Heart left ventricle (tissue), 16 donors: ENCODE data around the gene WDR7. TPM values are rescaled to one million over a fixed set of nuclear protein-coding genes. Genes with fewer than 3 reads are reported as not detected.

ENCODE experiments used
- ATAC-seq, 4 donors: fragments of 200-7000 bp; cut with Tn5 transposase; one replicate each; pipeline ENCODE4 v1.9.1; 2020 to 2022; ENCODE audit warnings: moderate library complexity in 4 of 4, mild to moderate bottlenecking in 3 of 4, moderate number of reproducible peaks in 1 of 4
- DNase-seq, 5 donors: peaks; one replicate each; pipeline ENCODE4 v3.0.0-alpha.2; 2020
- H3K27ac ChIP-seq, 12 donors: fragments of 200-600 bp; sonication (generic) in 4 of 12; one replicate each; pipeline versions ENCODE4 v1.5.0 to v1.8.0; 2016 to 2022; ENCODE audit warnings: mild to moderate bottlenecking in 2 of 12
- H3K27me3 ChIP-seq, 9 donors: fragments of 200-600 bp; sonication (generic) in 2 of 9; one replicate each; pipeline versions ENCODE4 v1.5.1 to v1.8.0; 2016 to 2022; ENCODE audit warnings: mild to moderate bottlenecking in 3 of 9
- H3K36me3 ChIP-seq, 9 donors: fragments of 200-600 bp; sonication (generic) in 2 of 9; one replicate each; pipeline versions ENCODE4 v1.5.0 to v1.8.0; 2018 to 2022; ENCODE audit warnings: mild to moderate bottlenecking in 2 of 9
- H3K4me1 ChIP-seq, 12 donors: fragments of 200-600 bp; sonication (generic) in 4 of 12; one replicate each; pipeline versions ENCODE4 v1.5.0 to v1.8.0; 2016 to 2022; ENCODE audit warnings: mild to moderate bottlenecking in 3 of 12
- H3K4me3 ChIP-seq, 12 donors: fragments of 200-600 bp; sonication (generic) in 4 of 12; one replicate each; pipeline versions ENCODE4 v1.5.0 to v1.8.0; 2017 to 2022; ENCODE audit warnings: mild to moderate bottlenecking in 9 of 12, moderate library complexity in 4 of 12
- H3K9me3 ChIP-seq, 12 donors: fragments of 200-600 bp; sonication (generic) in 4 of 12; one replicate each; pipeline versions ENCODE4 v1.5.0 to v1.8.0; 2016 to 2022; ENCODE audit warnings: mild to moderate bottlenecking in 1 of 12
- POLR2A ChIP-seq, 2 donors: fragments of 450-650 bp; IDR thresholded peaks; one replicate each; pipeline ENCODE4 v1.6.1; 2017; ENCODE audit warnings: antibody characterized with exemption in 2 of 2, mild to moderate bottlenecking in 2 of 2, moderate library complexity in 2 of 2
- WGBS, 4 donors: extraction: QIAGEN DNeasy Blood & Tissue Kit in 2 of 4; methylation state at CpG; one replicate each; pipeline versions ENCODE4 v1.1.5 to v1.1.7; 2013 to 2018; 5-methylcytosine and 5-hydroxymethylcytosine counted together
- intact Hi-C, 10 donors: fragments of 100-400 bp; cut with DNase I; formaldehyde crosslinking; loops; one replicate each; pipeline versions ENCODE4 v1.11.1 to v1.14.2; 2022
- polyA plus RNA-seq, 2 donors: library from polyadenylated mRNA; stranded (reverse); fragments of 200-250 nt; gene quantifications; one replicate each; pipeline ENCODE4 v1.2.3, GENCODE V29; 2013
- total RNA-seq, 9 donors: library from RNA; depleted of rRNA in 2 of 9; stranded (reverse); fragments of >200 nt in 2 of 9; fragmentation: NEBNext Ultra II Directional in 3 of 9; extraction: Animal tissue kit (Norgen Biotek cat#: 25700) in 3 of 9; gene quantifications; one replicate each; pipeline versions ENCODE4 v1.1.0 to v1.2.4, GENCODE V29; 2016 to 2023
- TF ChIP-seq, protein P1 (sequence below), 12 donors: fragments of 200-600 bp; sonication (generic) in 4 of 12; IDR thresholded peaks; one replicate each; pipeline versions ENCODE4 v1.5.0 to v1.8.0; 2018 to 2022; ENCODE audit warnings: antibody characterized with exemption in 12 of 12, mild to moderate bottlenecking in 5 of 12
- donor health status: ischemic (EF 13 %, LVEDD 7.1; RV severe dilation, severe dysfunction).
- donor health status: healthy with polysubstance abuse.
- donor health status: DM: no; HTN: yes; CAD: no.
- donor health status: DM: no; HTN: no; CAD: no.
- donor health status: ischemic (EF 25% LVEDD 6.9; RV normal size, moderate dysfunction).
- donor health status: ischemic (EF 25% LVEDD 5.7; RV mildly dilated, moderate dysfunction).
- donor health status: healthy.
- donor health status: DM: yes; HTN: yes; CAD: no.
- donor health status: ischemic (EF 35%, LVEDD 5.7; RV mildly dilated, moderate dysfunction).
- donor health status: nonischemic (EF 11% LVEDD 7.7; RV severe dilation, severe dysfunction).
- donor health status: DM: yes; HTN: yes; CAD: no.
- donor health status: PGD.
- donor health status: ischemic (EF 29% LVEDD 5.4; RV normal size, mild dysfunction).
- donor health status: nonischemic (EF 23%, LVEDD 6.1; RV moderate dilation, normal function).

Gene WDR7
- total and polyA plus RNA-seq, 11 donors = 4.3 to 33.6 (median 26.6) TPM

- Histone ChIP-seq H3K4me3 (no peak overlapping the region), H3K4me1 (no peaks in the 10 kb centered on the region), H3K9me3 (no peaks in the 10 kb centered on the region), H3K36me3 (peaks cover 0 to 5% (median 0%) of the 10 kb centered on the region in 9 donors), H3K27ac (no peak overlapping the region), H3K27me3 (no peaks in the 10 kb centered on the region)
- no peak for DNase-seq
- intact Hi-C loops = no loop called here
- WGBS, 4 donors = 81 to 92% (median 89%) methylated on average over 5 of the region's 5 CpGs
- TF ChIP-seq POLR2A (IDR thresholded peaks at IDR 0.05) = no peak
- TF ChIP-seq, protein P1, sequence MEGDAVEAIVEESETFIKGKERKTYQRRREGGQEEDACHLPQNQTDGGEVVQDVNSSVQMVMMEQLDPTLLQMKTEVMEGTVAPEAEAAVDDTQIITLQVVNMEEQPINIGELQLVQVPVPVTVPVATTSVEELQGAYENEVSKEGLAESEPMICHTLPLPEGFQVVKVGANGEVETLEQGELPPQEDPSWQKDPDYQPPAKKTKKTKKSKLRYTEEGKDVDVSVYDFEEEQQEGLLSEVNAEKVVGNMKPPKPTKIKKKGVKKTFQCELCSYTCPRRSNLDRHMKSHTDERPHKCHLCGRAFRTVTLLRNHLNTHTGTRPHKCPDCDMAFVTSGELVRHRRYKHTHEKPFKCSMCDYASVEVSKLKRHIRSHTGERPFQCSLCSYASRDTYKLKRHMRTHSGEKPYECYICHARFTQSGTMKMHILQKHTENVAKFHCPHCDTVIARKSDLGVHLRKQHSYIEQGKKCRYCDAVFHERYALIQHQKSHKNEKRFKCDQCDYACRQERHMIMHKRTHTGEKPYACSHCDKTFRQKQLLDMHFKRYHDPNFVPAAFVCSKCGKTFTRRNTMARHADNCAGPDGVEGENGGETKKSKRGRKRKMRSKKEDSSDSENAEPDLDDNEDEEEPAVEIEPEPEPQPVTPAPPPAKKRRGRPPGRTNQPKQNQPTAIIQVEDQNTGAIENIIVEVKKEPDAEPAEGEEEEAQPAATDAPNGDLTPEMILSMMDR (IDR thresholded peaks at IDR 0.05) = no peak
- ATAC-seq = no peak
Measured at GRCh38 chr18:56853961-56854360, 202.8 kb downstream of the WDR7 start.

- Histone ChIP-seq H3K27me3 (no peaks in the 10 kb centered on the region), H3K9me3 (no peaks in the 10 kb centered on the region), H3K27ac (no peak overlapping the region), H3K36me3 (peaks cover 0 to 5% (median 0%) of the 10 kb centered on the region in 9 donors), H3K4me3 (no peak overlapping the region), H3K4me1 (no peaks in the 10 kb centered on the region)
- TF ChIP-seq POLR2A (IDR thresholded peaks at IDR 0.05) = no peak
- TF ChIP-seq, protein P1 (IDR thresholded peaks at IDR 0.05) = no peak
- intact Hi-C loops = loop anchor here in 2 of 10 donors (10.0 kb wide), 2 partner anchors 574 to 704 kb away; partner anchors contain the start of gene ONECUT2 (in 1 of the 2)
- 75 to 79% (median 77%) methylated on average over 6 of the region's 6 CpGs for WGBS, 4 donors
- no peak for ATAC-seq
- DNase-seq = no peak
Measured at GRCh38 chr18:56861244-56861643, 210.1 kb downstream of the WDR7 start.

DNA sequence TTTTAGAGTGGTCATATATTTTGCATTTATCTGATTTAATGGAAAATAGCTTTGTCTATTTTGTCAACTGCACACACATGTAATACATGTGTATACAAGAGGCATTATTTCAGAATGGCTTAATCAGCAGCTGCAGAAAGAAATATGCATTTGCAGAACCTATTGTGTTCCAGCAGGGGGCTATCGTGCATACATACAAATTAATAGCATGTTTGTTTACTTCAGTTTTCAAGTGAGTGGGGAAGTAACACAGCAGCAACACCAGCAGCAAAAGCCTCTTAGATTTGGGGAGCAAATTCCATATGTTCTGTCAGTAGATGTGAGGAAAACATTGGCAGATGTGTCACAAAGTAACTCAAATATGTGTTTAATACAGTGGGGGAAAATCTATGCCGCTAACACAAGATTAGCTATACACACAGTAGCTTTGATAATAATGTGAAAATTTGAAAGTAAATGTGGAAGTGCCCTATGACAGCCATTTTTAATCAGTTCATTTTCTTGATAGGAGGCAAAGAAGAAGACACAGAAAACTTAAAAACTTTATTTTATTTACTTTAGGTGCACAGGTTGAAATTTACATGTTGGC is 218.1 kb downstream of the WDR7 start:
- WGBS, 4 donors = 48 to 51% (median 50%) methylated on average over 2 of the region's 2 CpGs
- ATAC-seq (peak in 3 of 4 donors; percentile 45 to 56 (median 45)), DNase-seq (no peak)
- Histone ChIP-seq H3K4me1 (peaks cover 0 to 7% (median 0%) of the 10 kb centered on the region in 12 donors), H3K27ac (no peak overlapping the region), H3K36me3 (no peaks in the 10 kb centered on the region), H3K27me3 (no peaks in the 10 kb centered on the region), H3K4me3 (no peak overlapping the region), H3K9me3 (no peaks in the 10 kb centered on the region)
- intact Hi-C loops = loop anchor here in 6 of 10 donors (2.0 to 10.0 kb wide), 5 partner anchors 566 to 696 kb away; partner anchors contain the start of gene ONECUT2 (in 2 of the 6)
- no peak for TF ChIP-seq POLR2A (IDR thresholded peaks at IDR 0.05)
- TF ChIP-seq, protein P1 (IDR thresholded peaks at IDR 0.05) = peak; percentile 50 to 77 (median 66)

DNA sequence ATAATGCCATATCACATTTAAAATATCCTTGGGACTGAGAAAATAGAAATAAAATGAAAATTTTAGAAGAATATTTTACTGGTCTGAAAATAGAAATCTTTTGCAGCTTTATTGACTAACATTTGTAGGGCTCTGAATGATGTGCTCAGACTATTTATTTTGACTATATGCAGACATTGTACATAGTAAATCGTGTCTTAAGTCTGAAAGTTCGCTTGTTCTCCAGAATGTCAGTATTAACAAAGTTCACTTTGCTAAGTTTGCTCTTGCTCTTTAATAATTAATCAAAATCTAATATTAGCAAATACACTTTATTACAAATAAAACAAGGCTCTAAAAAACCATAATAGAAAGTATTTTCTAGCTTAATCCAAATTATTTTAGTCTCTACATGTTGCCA is 219.8 kb downstream of the WDR7 start:
- Histone ChIP-seq H3K36me3 (no peaks in the 10 kb centered on the region), H3K4me1 (peaks cover 0 to 7% (median 0%) of the 10 kb centered on the region in 12 donors), H3K4me3 (no peak overlapping the region), H3K27ac (no peak overlapping the region), H3K27me3 (no peaks in the 10 kb centered on the region), H3K9me3 (no peaks in the 10 kb centered on the region)
- DNase-seq = no peak
- 95 to 100% (median 97%) methylated on average over 2 of the region's 2 CpGs for WGBS, 4 donors
- no peak for ATAC-seq
- TF ChIP-seq, protein P1 (IDR thresholded peaks at IDR 0.05) = no peak
- no peak for TF ChIP-seq POLR2A (IDR thresholded peaks at IDR 0.05)
- intact Hi-C loops = loop anchor here in 7 of 10 donors (5.0 to 10.0 kb wide), 6 partner anchors 114 to 694 kb away; partner anchors contain the start of gene ONECUT2 (in 2 of the 7)
